HepG2 (cell line): ENCODE measurements around the gene EWSR1. TPM values are rescaled to one million over a fixed set of nuclear protein-coding genes. Genes with fewer than 3 reads are reported as not detected.

Experiments used
- CHCHD3 ChIP-seq: sonication (generic); formaldehyde crosslinking; IDR thresholded peaks from 2 replicates; pipeline ENCODE4 v1.8.0; 2022; ENCODE audit warnings: mild to moderate bottlenecking, missing genetic modification reagents, moderate library complexity
- ELK4 ChIP-seq: sonication (generic); formaldehyde crosslinking; IDR thresholded peaks from 2 replicates; pipeline ENCODE4 v1.9.0; 2021; ENCODE audit warnings: missing genetic modification reagents, borderline replicate concordance
- HNRNPH1 ChIP-seq: fragments of 200-400 bp; formaldehyde crosslinking; optimal IDR thresholded peaks from 2 replicates; pipeline ENCODE3; 2017; ENCODE audit warnings: mild to moderate bottlenecking, low read depth, low read length
- HOXA9 ChIP-seq: sonication (generic); formaldehyde crosslinking; IDR thresholded peaks from 2 replicates; pipeline ENCODE4 v1.8.1; 2022; ENCODE audit warnings: missing genetic modification reagents, mild to moderate bottlenecking, moderate library complexity, borderline replicate concordance
- KLF15 ChIP-seq: sonication (generic); formaldehyde crosslinking; IDR thresholded peaks from 2 replicates; pipeline ENCODE4 v1.8.1; 2023; ENCODE audit warnings: borderline replicate concordance, mild to moderate bottlenecking, inconsistent platforms, missing genetic modification reagents, mixed read lengths
- MED8 ChIP-seq: sonication (generic); formaldehyde crosslinking; IDR thresholded peaks from 2 replicates; pipeline ENCODE4 v1.8.1; 2023; ENCODE audit warnings: mild to moderate bottlenecking, missing genetic modification reagents; ENCODE audit not compliant: insufficient replicate concordance
- PHF8 ChIP-seq: sonication (generic); formaldehyde crosslinking; IDR thresholded peaks from 2 replicates; pipeline ENCODE4 v1.5.0; 2020; ENCODE audit warnings: missing genetic modification reagents
- RAD51 ChIP-seq: fragments of 450-650 bp; IDR thresholded peaks from 2 replicates; pipeline ENCODE4 v1.6.1; 2016; ENCODE audit warnings: borderline replicate concordance
- SNAPC4 ChIP-seq: sonication (generic); formaldehyde crosslinking; IDR thresholded peaks from 2 replicates; pipeline ENCODE4 v1.4.0; 2020; ENCODE audit warnings: mild to moderate bottlenecking, missing genetic modification reagents
- ZBTB3 ChIP-seq: sonication (generic); formaldehyde crosslinking; IDR thresholded peaks from 2 replicates; pipeline ENCODE4 v1.4.0; 2020; ENCODE audit warnings: low read depth, mild to moderate bottlenecking, moderate library complexity, missing genetic modification reagents, borderline replicate concordance
- ZBTB7A ChIP-seq: sonication (generic); formaldehyde crosslinking; IDR thresholded peaks from 2 replicates; pipeline ENCODE4 v1.8.0; 2022; ENCODE audit warnings: mild to moderate bottlenecking, missing genetic modification reagents
- ZGPAT ChIP-seq: IDR thresholded peaks from 2 replicates; pipeline ENCODE4 v1.6.1; 2016; ENCODE audit warnings: mild to moderate bottlenecking
- ZIK1 ChIP-seq: sonication (generic); formaldehyde crosslinking; IDR thresholded peaks from 2 replicates; pipeline ENCODE4 v1.5.0; 2020; ENCODE audit warnings: mild to moderate bottlenecking, low read depth, missing genetic modification reagents, borderline replicate concordance
- ZNF33A ChIP-seq: sonication (generic); formaldehyde crosslinking; IDR thresholded peaks from 2 replicates; pipeline ENCODE4 v1.5.1; 2020; ENCODE audit warnings: missing genetic modification reagents, mild to moderate bottlenecking, moderate library complexity, borderline replicate concordance
- polyA plus RNA-seq, 8 experiments: library from polyadenylated mRNA; depleted of rRNA in 3 of 8; stranded (reverse) in 7 of 8; unstranded in 1 of 8; fragments of >200 nt; fragmentation: Illumina TruSeq in 4 of 8; extraction: Trizol in 4 of 8; gene quantifications; 2 replicates each; pipeline versions ENCODE4 v1.2.1 to v1.2.3, GENCODE V29; 2011 to 2016; ENCODE audit warnings: low read depth in 4 of 8, missing spikeins in 1 of 8, mixed read lengths in 1 of 8; ENCODE audit not compliant: insufficient read depth in 1 of 8
- total RNA-seq, 5 experiments: library from RNA; depleted of rRNA; stranded (reverse); fragments of >200 nt; fragmentation: Illumina TruSeq; extraction: Trizol; gene quantifications; 2 replicates each; pipeline ENCODE4 v1.2.3, GENCODE V29; 2016; ENCODE audit warnings: low read depth in 1 of 5
- TF ChIP-seq, protein P1 (sequence below): sonication (generic); formaldehyde crosslinking; IDR thresholded peaks from 2 replicates; pipeline ENCODE4 v1.4.0; 2020; ENCODE audit warnings: missing genetic modification reagents, borderline replicate concordance
- TF ChIP-seq, protein P2 (sequence below): IDR thresholded peaks from 2 replicates; pipeline ENCODE4 v1.6.1; 2018; ENCODE audit warnings: missing genetic modification reagents

Gene EWSR1
- total and polyA plus RNA-seq, 2 of the 13 experiments (the other 11 are each of a cell fraction or from before 2014, with no cell fraction given), result 211 to 326 TPM

GRCh38 chr22:29268511-29269229 lies 602 bp downstream of the EWSR1 start (continued):
- TF ChIP-seq, protein P1, sequence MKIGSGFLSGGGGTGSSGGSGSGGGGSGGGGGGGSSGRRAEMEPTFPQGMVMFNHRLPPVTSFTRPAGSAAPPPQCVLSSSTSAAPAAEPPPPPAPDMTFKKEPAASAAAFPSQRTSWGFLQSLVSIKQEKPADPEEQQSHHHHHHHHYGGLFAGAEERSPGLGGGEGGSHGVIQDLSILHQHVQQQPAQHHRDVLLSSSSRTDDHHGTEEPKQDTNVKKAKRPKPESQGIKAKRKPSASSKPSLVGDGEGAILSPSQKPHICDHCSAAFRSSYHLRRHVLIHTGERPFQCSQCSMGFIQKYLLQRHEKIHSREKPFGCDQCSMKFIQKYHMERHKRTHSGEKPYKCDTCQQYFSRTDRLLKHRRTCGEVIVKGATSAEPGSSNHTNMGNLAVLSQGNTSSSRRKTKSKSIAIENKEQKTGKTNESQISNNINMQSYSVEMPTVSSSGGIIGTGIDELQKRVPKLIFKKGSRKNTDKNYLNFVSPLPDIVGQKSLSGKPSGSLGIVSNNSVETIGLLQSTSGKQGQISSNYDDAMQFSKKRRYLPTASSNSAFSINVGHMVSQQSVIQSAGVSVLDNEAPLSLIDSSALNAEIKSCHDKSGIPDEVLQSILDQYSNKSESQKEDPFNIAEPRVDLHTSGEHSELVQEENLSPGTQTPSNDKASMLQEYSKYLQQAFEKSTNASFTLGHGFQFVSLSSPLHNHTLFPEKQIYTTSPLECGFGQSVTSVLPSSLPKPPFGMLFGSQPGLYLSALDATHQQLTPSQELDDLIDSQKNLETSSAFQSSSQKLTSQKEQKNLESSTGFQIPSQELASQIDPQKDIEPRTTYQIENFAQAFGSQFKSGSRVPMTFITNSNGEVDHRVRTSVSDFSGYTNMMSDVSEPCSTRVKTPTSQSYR, result no peak
- no peak for TF ChIP-seq SNAPC4
- no peak for TF ChIP-seq ZNF33A (CRISPR knock-in tag)
- no peak for TF ChIP-seq MED8 (CRISPR knock-in tag)
- no peak for TF ChIP-seq ZBTB7A (CRISPR knock-in tag)
- TF ChIP-seq PHF8 (CRISPR knock-in tag), result no peak; the same call in 1 of the 2 replicates
- TF ChIP-seq HNRNPH1, result no peak
- TF ChIP-seq ZBTB3 (CRISPR knock-in tag), result peak; percentile 59; the same call in 1 of the 2 replicates
- TF ChIP-seq RAD51, result no peak
- 0 out of 2 replicates have a peak, but pooled peaks have one; percentile 76 for TF ChIP-seq HOXA9
- TF ChIP-seq ZGPAT (CRISPR knock-in tag), result no peak
- no peak for TF ChIP-seq ELK4 (CRISPR knock-in tag)
- no peak; the same call in 1 of the 2 replicates for TF ChIP-seq CHCHD3 (CRISPR knock-in tag)
- TF ChIP-seq, protein P2, sequence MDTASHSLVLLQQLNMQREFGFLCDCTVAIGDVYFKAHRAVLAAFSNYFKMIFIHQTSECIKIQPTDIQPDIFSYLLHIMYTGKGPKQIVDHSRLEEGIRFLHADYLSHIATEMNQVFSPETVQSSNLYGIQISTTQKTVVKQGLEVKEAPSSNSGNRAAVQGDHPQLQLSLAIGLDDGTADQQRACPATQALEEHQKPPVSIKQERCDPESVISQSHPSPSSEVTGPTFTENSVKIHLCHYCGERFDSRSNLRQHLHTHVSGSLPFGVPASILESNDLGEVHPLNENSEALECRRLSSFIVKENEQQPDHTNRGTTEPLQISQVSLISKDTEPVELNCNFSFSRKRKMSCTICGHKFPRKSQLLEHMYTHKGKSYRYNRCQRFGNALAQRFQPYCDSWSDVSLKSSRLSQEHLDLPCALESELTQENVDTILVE (CRISPR knock-in tag), result no peak
- no peak for TF ChIP-seq KLF15
- peak; percentile 77; the same call in 1 of the 2 replicates for TF ChIP-seq ZIK1 (CRISPR knock-in tag)
